OCI-LY1 (cell line): ENCODE measurements around the gene RAPH1.

Experiments
- H2AFZ ChIP-seq: fragments of 200-600 bp; sonication (generic), shearing (Covaris generic); 2 replicates; pipeline ENCODE4 v1.6.0; 2014; ENCODE audit warnings: antibody characterized with exemption, mild to moderate bottlenecking, low read length
- H3F3A ChIP-seq: fragments of 200-600 bp; sonication (generic), shearing (Covaris generic); 2 replicates; pipeline ENCODE4 v1.6.0; 2014; ENCODE audit warnings: mild to moderate bottlenecking, antibody characterized with exemption, low read length, moderate library complexity; ENCODE audit not compliant: insufficient read depth
- H3K27ac ChIP-seq: fragments of 200-600 bp; sonication (generic); 2 replicates; pipeline ENCODE4 v1.5.1; 2014; ENCODE audit warnings: low read length, mixed run types, mild to moderate bottlenecking, low read depth; ENCODE audit not compliant: poor library complexity, severe bottlenecking
- H3K27me3 ChIP-seq: fragments of 200-600 bp; sonication (generic); 2 replicates; pipeline ENCODE4 v1.6.0; 2014; ENCODE audit warnings: antibody characterized with exemption, mild to moderate bottlenecking, low read length, moderate library complexity; ENCODE audit not compliant: insufficient read depth
- H3K36me3 ChIP-seq: fragments of 200-600 bp; sonication (generic); 2 replicates; pipeline ENCODE4 v1.6.1; 2014; ENCODE audit warnings: mild to moderate bottlenecking, antibody characterized with exemption, low read length, moderate library complexity, mixed read lengths; ENCODE audit not compliant: insufficient read depth
- H3K4me1 ChIP-seq: fragments of 200-600 bp; sonication (generic); 2 replicates; pipeline ENCODE4 v1.5.1; 2014; ENCODE audit warnings: mild to moderate bottlenecking, low read length, moderate library complexity; ENCODE audit not compliant: insufficient read depth, severe bottlenecking
- H3K4me2 ChIP-seq: fragments of 200-600 bp; sonication (generic), shearing (Covaris generic); 2 replicates; pipeline ENCODE4 v1.6.1; 2014; ENCODE audit warnings: low read length
- H3K4me3 ChIP-seq: fragments of 200-600 bp; sonication (generic); 2 replicates; pipeline ENCODE4 v1.5.1; 2014; ENCODE audit warnings: low read length, low read depth, mild to moderate bottlenecking, mixed read lengths; ENCODE audit not compliant: poor library complexity, severe bottlenecking
- H3K79me2 ChIP-seq: fragments of 200-600 bp; shearing (Covaris generic); 2 replicates; pipeline ENCODE4 v1.6.1; 2016; ENCODE audit warnings: mixed run types, low read length, mixed read lengths; ENCODE audit not compliant: insufficient read depth
- H3K9ac ChIP-seq: fragments of 200-600 bp; sonication (generic), shearing (Covaris generic); 2 replicates; pipeline ENCODE4 v1.6.1; 2014; ENCODE audit warnings: mild to moderate bottlenecking, low read length, mixed read lengths
- H3K9me2 ChIP-seq: fragments of 200-600 bp; sonication (generic), shearing (Covaris generic); 2 replicates; pipeline ENCODE4 v1.6.1; 2014; ENCODE audit warnings: low read depth, mild to moderate bottlenecking, low read length, mixed read lengths
- H3K9me3 ChIP-seq: fragments of 200-600 bp; shearing (Covaris generic); 2 replicates; pipeline ENCODE4 v1.6.1; 2014; ENCODE audit warnings: low read length, mixed read lengths
- H4K20me1 ChIP-seq: fragments of 200-600 bp; sonication (generic), shearing (Covaris generic); 2 replicates; pipeline ENCODE4 v1.6.0; 2016; ENCODE audit warnings: mild to moderate bottlenecking, low read length; ENCODE audit not compliant: insufficient read depth
- CTCF ChIP-seq: fragments of 200-600 bp; sonication (generic), shearing (Covaris generic); IDR thresholded peaks from 2 replicates; pipeline ENCODE4 v1.5.1; 2017; ENCODE audit warnings: mild to moderate bottlenecking, antibody characterized with exemption, low read length, moderate library complexity, mixed read lengths
- EZH2 ChIP-seq: fragments of 200-600 bp; sonication (generic), shearing (Covaris generic); IDR thresholded peaks from 2 replicates; pipeline ENCODE4 v1.8.0; 2017; ENCODE audit warnings: borderline replicate concordance, mixed run types, mild to moderate bottlenecking, antibody characterized with exemption, low read length, moderate library complexity, mixed read lengths

Gene RAPH1

GRCh38 chr2:203579730-203580129 lies 44.6 kb upstream of the RAPH1 start:
- Histone ChIP-seq H3K9me3 (no peaks in the 10 kb centered on the region), H3K27me3 (no peaks in the 10 kb centered on the region), H3K9ac (no peak overlapping the region), H3F3A (no peaks in the 10 kb centered on the region), H3K4me2 (no peak overlapping the region), H3K4me3 (no peak overlapping the region), H4K20me1 (no peaks in the 10 kb centered on the region), H2AFZ (no peak overlapping the region), H3K4me1 (peaks cover 19% of the 10 kb centered on the region), H3K36me3 (no peaks in the 10 kb centered on the region), H3K79me2 (no peaks in the 10 kb centered on the region), H3K27ac (no peak overlapping the region), H3K9me2 (no peaks in the 10 kb centered on the region)
- TF ChIP-seq CTCF: no peak
- TF ChIP-seq EZH2: no peak

DNA sequence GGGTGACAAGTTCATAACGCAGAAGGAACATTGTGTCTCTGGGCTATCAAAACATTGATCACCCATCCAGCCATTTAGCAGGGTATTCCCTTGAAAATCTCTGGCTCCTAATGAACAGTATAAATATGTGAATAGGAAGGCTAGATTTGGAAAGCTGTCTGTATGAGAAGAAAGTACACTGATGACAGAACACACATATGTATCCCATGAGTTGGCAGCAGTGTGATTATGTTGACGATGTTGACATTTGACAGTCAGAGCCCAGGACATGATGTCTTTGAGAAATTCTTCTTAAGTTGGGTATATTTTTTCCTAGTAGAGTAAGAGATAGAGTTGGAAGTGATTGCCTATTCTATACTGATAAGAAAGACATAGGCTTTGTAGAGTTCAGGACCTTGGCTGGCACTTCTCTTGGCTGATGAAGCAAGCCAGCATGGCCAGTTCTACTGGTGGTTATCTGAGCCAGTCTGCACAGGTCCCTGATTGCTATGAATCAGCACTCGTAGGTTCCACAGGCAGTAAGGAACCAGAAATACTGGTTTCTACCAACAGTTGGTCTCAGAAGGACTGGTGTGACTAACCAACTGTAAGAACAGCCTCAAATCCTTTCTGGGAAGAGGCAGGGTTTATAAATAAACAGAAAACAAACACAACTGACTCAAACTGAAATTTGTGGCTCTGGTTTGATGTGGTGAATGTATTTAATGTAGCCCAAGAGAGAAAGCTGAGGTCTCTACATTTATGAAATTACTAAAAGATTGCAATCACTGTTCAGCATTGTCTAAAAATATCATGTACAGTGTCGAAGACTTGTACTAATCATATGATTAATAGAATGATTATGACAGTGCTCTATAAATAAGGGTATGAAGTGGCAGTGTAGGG lies 43.9 kb upstream of the RAPH1 start:
- Histone ChIP-seq H3K9ac (no peak overlapping the region), H3K4me2 (no peak overlapping the region), H3K4me1 (peaks cover 12% of the 10 kb centered on the region), H3K9me3 (no peaks in the 10 kb centered on the region), H3K9me2 (no peaks in the 10 kb centered on the region), H2AFZ (no peak overlapping the region), H3K27me3 (no peaks in the 10 kb centered on the region), H3K27ac (no peak overlapping the region), H4K20me1 (no peaks in the 10 kb centered on the region), H3K36me3 (no peaks in the 10 kb centered on the region), H3F3A (no peaks in the 10 kb centered on the region), H3K4me3 (no peak overlapping the region), H3K79me2 (no peaks in the 10 kb centered on the region)
- TF ChIP-seq CTCF: no peak
- no peak for TF ChIP-seq EZH2

DNA sequence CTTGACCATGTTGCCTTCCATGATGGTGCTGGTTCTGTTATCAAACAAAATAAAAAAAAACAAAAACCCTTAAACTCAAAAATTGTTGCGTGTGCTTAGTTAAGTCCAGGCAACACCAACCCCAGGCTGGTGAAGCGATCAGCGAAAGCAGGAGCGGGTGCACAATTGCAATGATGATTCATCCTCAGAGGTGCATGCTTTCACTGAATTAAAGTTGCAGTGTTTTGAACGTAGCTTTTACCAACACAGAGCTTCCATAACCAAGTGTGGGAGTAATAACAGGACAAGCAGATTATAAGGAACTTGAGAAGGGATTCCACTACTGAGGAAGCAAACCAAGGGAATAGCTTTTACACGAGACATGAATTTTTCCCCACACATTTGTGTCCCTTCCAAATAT lies 39.7 kb upstream of the RAPH1 start:
- Histone ChIP-seq H3K4me3 (no peak overlapping the region), H3K9me3 (no peaks in the 10 kb centered on the region), H3F3A (no peaks in the 10 kb centered on the region), H3K4me2 (no peak overlapping the region), H3K36me3 (no peaks in the 10 kb centered on the region), H4K20me1 (no peaks in the 10 kb centered on the region), H3K27ac (no peak overlapping the region), H3K9ac (no peak overlapping the region), H3K79me2 (no peaks in the 10 kb centered on the region), H3K4me1 (no peaks in the 10 kb centered on the region), H2AFZ (no peak overlapping the region), H3K9me2 (no peaks in the 10 kb centered on the region), H3K27me3 (no peaks in the 10 kb centered on the region)
- TF ChIP-seq EZH2 (no peak), CTCF (no peak)
